T-helper 2 cell treated with Interferon-gamma antibody and Interleukin-4, amounts not matched to agents 5 μg/mL and 100 μg/mL, for 36 hours (primary cell): ENCODE data around the gene POTEI.
"Not testable (repeated sequence)": the region's sequence is repeated elsewhere in the genome, so short reads cannot be mapped to it uniquely, and the experiment has no call there.

Source experiments
- DNase-seq: peaks from one replicate; pipeline ENCODE4 v3.0.0; 2021; ENCODE audit warnings: low spot score
- H3K27ac Mint-ChIP-seq: one replicate; pipeline ENCODE4 v1.8.0; 2021; ENCODE audit warnings: mild to moderate bottlenecking, mixed read lengths
- H3K27me3 Mint-ChIP-seq: one replicate; pipeline ENCODE4 v1.8.0; 2021; ENCODE audit warnings: low read depth, mixed read lengths
- H3K36me3 Mint-ChIP-seq: one replicate; pipeline ENCODE4 v1.8.0; 2021; ENCODE audit warnings: low read depth, mixed read lengths
- H3K4me1 Mint-ChIP-seq: one replicate; pipeline ENCODE4 v1.8.0; 2021; ENCODE audit warnings: low read depth, mixed read lengths
- H3K4me3 Mint-ChIP-seq: one replicate; pipeline ENCODE4 v1.8.0; 2022; ENCODE audit warnings: mild to moderate bottlenecking, moderate library complexity, mixed read lengths
- H3K9me3 Mint-ChIP-seq: one replicate; pipeline ENCODE4 v1.8.0; 2021; ENCODE audit warnings: mixed read lengths

The POTEI gene

GRCh38 chr2:130418845-130419244, 90.3 kb downstream of the POTEI start:
- H3K4me3 Mint-ChIP-seq, H3K36me3 Mint-ChIP-seq, H3K9me3 Mint-ChIP-seq, H3K4me1 Mint-ChIP-seq, DNase-seq, H3K27ac Mint-ChIP-seq, H3K27me3 Mint-ChIP-seq: not testable (repeated sequence)

DNA sequence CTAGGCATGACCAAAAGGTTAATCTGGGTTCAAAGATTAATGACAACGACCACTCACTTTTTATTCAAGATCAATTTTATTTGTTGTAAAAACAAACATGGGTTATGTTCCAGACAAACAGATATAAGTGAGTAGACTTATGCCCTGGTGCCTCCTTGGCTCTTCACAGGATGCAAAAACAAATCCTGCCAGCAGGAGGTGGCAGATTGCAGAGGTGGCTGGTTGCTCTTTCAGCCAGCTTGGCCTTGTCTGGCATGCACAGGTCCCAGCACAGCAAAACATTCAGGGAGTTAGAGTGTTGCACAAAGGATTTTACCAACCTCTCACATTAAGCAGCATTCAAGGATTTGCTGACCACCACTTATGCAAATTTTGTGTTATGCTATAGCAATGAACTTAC, 92.4 kb downstream of the POTEI start:
- H3K27ac Mint-ChIP-seq, H3K36me3 Mint-ChIP-seq, H3K4me1 Mint-ChIP-seq, H3K9me3 Mint-ChIP-seq, H3K27me3 Mint-ChIP-seq, H3K4me3 Mint-ChIP-seq, DNase-seq: not testable (repeated sequence)
